ENCODE measurements around the gene BPIFB6.

The BPIFB6 gene

GRCh38 chr20:33002087-33002808 is 29.2 kb upstream of the BPIFB6 start:
- DNase-seq: no peak

GRCh38 chr20:33004141-33004751 is 27.2 kb upstream of the BPIFB6 start, which contains the start of gene SUN5:
Gene SUN5, minus strand, starts transcription at chr20:33004433. Its CDS starts 93 bp downstream, at chr20:33004340.
- DNase-seq: no peak

GRCh38 chr20:33005132-33005566 is 26.3 kb upstream of the BPIFB6 start:
- peak; percentile 77 for DNase-seq

GRCh38 chr20:33005908-33006775 is 25.3 kb upstream of the BPIFB6 start:
- no peak for DNase-seq

GRCh38 chr20:33006776-33007375 is 24.6 kb upstream of the BPIFB6 start:
- no peak for DNase-seq

GRCh38 chr20:33007376-33008335 is 23.8 kb upstream of the BPIFB6 start, which contains the start of gene BPIFB2:
Gene BPIFB2, plus strand, starts transcription at chr20:33007704. Its CDS starts 871 bp downstream, at chr20:33008575.
- DNase-seq: no peak

- DNase-seq: no peak
Measured at GRCh38 chr20:33008336-33009213, 22.9 kb upstream of the BPIFB6 start.

GRCh38 chr20:33009214-33010132 is 22.0 kb upstream of the BPIFB6 start:
- no peak for DNase-seq

GRCh38 chr20:33010133-33010504 is 21.3 kb upstream of the BPIFB6 start:
- DNase-seq: no peak

- DNase-seq: no peak
Measured at GRCh38 chr20:33010674-33011449, 20.6 kb upstream of the BPIFB6 start.

GRCh38 chr20:33012327-33013189 is 18.9 kb upstream of the BPIFB6 start:
- no peak for DNase-seq

- no peak for DNase-seq
Measured at GRCh38 chr20:33013701-33014326, 17.6 kb upstream of the BPIFB6 start.

GRCh38 chr20:33014336-33015113 is 16.9 kb upstream of the BPIFB6 start:
- peak; percentile 39 for DNase-seq

GRCh38 chr20:33015114-33015484 is 16.3 kb upstream of the BPIFB6 start:
- no peak for DNase-seq

GRCh38 chr20:33015700-33016580 is 15.5 kb upstream of the BPIFB6 start:
- no peak for DNase-seq

All from NCI-H82 (cell line).